ENCODE measurements around the gene SRBD1.
A peak's percentile ranks its signal among the peaks of the same experiment; 100 is the strongest.

Gene SRBD1

GRCh38 chr2:45614330-45614729 is 3.3 kb upstream of the SRBD1 start:
- TF ChIP-seq, protein P1, sequence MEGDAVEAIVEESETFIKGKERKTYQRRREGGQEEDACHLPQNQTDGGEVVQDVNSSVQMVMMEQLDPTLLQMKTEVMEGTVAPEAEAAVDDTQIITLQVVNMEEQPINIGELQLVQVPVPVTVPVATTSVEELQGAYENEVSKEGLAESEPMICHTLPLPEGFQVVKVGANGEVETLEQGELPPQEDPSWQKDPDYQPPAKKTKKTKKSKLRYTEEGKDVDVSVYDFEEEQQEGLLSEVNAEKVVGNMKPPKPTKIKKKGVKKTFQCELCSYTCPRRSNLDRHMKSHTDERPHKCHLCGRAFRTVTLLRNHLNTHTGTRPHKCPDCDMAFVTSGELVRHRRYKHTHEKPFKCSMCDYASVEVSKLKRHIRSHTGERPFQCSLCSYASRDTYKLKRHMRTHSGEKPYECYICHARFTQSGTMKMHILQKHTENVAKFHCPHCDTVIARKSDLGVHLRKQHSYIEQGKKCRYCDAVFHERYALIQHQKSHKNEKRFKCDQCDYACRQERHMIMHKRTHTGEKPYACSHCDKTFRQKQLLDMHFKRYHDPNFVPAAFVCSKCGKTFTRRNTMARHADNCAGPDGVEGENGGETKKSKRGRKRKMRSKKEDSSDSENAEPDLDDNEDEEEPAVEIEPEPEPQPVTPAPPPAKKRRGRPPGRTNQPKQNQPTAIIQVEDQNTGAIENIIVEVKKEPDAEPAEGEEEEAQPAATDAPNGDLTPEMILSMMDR (IDR thresholded peaks at IDR 0.05; ENCODE audit: low read depth, low read length): no peak
- no peak overlapping the region for H3K4me3 ChIP-seq (ENCODE audit: low read depth, low read length)
- no peak for DNase-seq (ENCODE audit: low read depth, low spot score)
- in situ Hi-C loops (cut with HindIII; ENCODE audit: low sequenced_read_pairs): no loop called here

DNA sequence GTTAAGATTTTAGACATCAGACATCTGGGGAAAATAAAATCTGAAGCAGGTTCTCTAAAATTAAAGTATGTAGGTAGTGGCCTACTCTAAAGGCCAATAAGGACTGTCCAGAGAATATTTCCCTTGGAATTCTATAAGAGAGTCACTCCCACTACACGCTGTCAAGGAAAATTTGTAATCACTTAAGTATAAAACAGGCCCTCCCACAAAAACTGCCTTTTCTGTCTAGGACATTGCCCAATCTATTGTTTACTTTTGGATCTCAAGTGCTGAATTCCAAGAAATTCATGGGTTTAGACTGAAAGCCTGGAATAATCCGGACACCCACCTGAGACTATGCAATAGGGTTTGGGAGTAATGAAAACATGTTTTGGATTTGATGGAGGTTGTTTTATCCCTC is 1.7 kb upstream of the SRBD1 start:
- in situ Hi-C loops (cut with HindIII; ENCODE audit: low sequenced_read_pairs): no loop called here
- H3K4me3 ChIP-seq (ENCODE audit: low read depth, low read length): no peak overlapping the region
- DNase-seq (ENCODE audit: low read depth, low spot score): no peak
- TF ChIP-seq, protein P1 (IDR thresholded peaks at IDR 0.05; ENCODE audit: low read depth, low read length): no peak

DNA sequence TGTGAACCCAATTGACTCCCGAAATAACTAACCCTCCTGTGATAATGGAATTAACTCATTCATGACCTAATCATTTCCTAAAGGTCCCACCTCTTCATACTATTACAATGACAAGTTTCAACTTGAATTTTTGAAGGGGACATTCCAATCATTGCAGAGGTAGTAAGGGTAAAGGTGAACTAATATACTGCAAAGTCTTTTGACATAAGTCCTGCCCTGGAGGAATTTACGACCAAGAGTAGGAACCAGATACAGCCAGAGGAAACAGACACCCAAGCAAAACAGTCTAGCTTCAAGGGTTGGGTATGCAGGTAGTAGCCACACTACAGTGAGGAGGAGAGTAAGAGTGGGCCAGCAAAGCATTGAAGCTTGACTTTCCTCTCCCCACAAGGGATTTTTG is 1.2 kb upstream of the SRBD1 start:
- TF ChIP-seq, protein P1 (IDR thresholded peaks at IDR 0.05; ENCODE audit: low read depth, low read length): no peak
- H3K4me3 ChIP-seq (ENCODE audit: low read depth, low read length): no peak overlapping the region
- no peak for DNase-seq (ENCODE audit: low read depth, low spot score)
- in situ Hi-C loops (cut with HindIII; ENCODE audit: low sequenced_read_pairs): no loop called here

- in situ Hi-C loops (cut with HindIII; ENCODE audit: low sequenced_read_pairs): no loop called here
- DNase-seq (ENCODE audit: low read depth, low spot score): peak; percentile 69
- peak overlapping the region; percentile 75 for H3K4me3 ChIP-seq (ENCODE audit: low read depth, low read length)
- TF ChIP-seq, protein P1 (IDR thresholded peaks at IDR 0.05; ENCODE audit: low read depth, low read length): peak; percentile 52
Observed at GRCh38 chr2:45610281-45611019, 617 bp downstream of the SRBD1 start.

DNA sequence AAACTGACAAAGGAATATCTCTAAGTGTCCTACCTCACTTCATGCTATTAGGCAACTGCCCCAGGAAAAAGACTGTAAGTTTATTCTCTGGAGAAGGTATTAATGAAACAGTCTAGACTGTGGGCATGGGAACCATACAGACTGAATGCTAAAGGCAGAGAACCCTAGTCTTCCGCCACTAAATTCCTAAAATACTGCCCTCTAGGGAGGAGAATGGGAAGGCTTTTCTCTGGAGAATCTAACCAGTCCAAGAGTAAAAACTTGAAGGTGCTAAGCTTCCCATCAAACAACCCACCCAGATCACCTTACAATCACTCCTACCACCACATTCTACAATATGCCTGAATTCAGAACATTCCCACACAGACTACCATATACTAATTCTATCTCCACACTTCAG is 3.4 kb downstream of the SRBD1 start:
- TF ChIP-seq, protein P1 (IDR thresholded peaks at IDR 0.05; ENCODE audit: low read depth, low read length): peak; percentile 51
- no peak overlapping the region for H3K4me3 ChIP-seq (ENCODE audit: low read depth, low read length)
- in situ Hi-C loops (cut with HindIII; ENCODE audit: low sequenced_read_pairs): no loop called here
- peak; percentile 22 for DNase-seq (ENCODE audit: low read depth, low spot score)

DNA sequence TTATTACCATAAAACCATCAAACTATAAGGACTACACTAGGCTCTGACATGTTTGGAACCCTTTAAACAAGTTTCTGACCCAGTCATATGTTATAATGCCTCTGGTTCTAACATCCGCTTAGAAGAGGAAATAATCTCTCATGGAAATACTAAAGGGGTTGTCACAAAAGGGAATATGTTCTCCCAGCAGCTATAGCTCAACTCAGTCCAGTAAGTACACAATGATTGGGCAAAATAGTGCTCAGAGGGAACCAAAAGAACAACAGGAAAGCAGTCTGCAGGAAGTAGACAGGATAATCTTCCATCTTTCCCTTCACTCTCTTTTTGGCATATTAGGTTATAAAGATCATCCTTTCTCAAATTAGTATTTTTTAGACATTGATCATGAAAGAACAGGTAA is 4.3 kb downstream of the SRBD1 start:
- in situ Hi-C loops (cut with HindIII; ENCODE audit: low sequenced_read_pairs): no loop called here
- TF ChIP-seq, protein P1 (IDR thresholded peaks at IDR 0.05; ENCODE audit: low read depth, low read length): no peak
- H3K4me3 ChIP-seq (ENCODE audit: low read depth, low read length): no peak overlapping the region

More for the DNA sequence above, 4.3 kb downstream of the SRBD1 start:
- no peak for DNase-seq (ENCODE audit: low read depth, low spot score)
